Neutrophil (primary cell): Measurements from ENCODE around the gene ARID1A.

ENCODE experiments used
- H3K27ac ChIP-seq: fragments of 200-600 bp; sonication (generic); 2 replicates; pipeline ENCODE4 v1.5.1; 2016; ENCODE audit warnings: mild to moderate bottlenecking, moderate library complexity
- H3K27me3 ChIP-seq: fragments of 200-600 bp; sonication (generic); 2 replicates; pipeline ENCODE4 v1.6.0; 2016; ENCODE audit warnings: mild to moderate bottlenecking
- H3K36me3 ChIP-seq: fragments of 200-600 bp; sonication (generic); 2 replicates; pipeline ENCODE4 v1.5.1; 2017
- H3K4me1 ChIP-seq, 2 experiments: fragments of 200-600 bp in 1 of 2; sonication (generic) in 1 of 2; 1 replicate in 1 of 2; 2 replicates in 1 of 2; pipeline versions ENCODE4 v1.5.1 to v1.6.1; 2013 to 2016; ENCODE audit warnings: low read depth in 1 of 2, low read length in 1 of 2, mild to moderate bottlenecking in 1 of 2, moderate library complexity in 1 of 2; ENCODE audit not compliant: control insufficient read depth in 1 of 2, insufficient read depth in 1 of 2
- H3K4me3 ChIP-seq, 2 experiments: fragments of 200-600 bp in 1 of 2; sonication (generic) in 1 of 2; 1 replicate in 1 of 2; 2 replicates in 1 of 2; pipeline ENCODE4 v1.5.1; 2013 to 2016; ENCODE audit warnings: low read depth in 1 of 2, low read length in 1 of 2, mild to moderate bottlenecking in 1 of 2, moderate library complexity in 1 of 2
- H3K9me3 ChIP-seq: fragments of 200-600 bp; sonication (generic); 2 replicates; pipeline ENCODE4 v1.5.1; 2016
- TF ChIP-seq, protein P1 (sequence below): fragments of 200-600 bp; sonication (generic); IDR thresholded peaks from 2 replicates; pipeline ENCODE4 v1.5.1; 2016; ENCODE audit warnings: antibody characterized with exemption

The ARID1A gene

DNA sequence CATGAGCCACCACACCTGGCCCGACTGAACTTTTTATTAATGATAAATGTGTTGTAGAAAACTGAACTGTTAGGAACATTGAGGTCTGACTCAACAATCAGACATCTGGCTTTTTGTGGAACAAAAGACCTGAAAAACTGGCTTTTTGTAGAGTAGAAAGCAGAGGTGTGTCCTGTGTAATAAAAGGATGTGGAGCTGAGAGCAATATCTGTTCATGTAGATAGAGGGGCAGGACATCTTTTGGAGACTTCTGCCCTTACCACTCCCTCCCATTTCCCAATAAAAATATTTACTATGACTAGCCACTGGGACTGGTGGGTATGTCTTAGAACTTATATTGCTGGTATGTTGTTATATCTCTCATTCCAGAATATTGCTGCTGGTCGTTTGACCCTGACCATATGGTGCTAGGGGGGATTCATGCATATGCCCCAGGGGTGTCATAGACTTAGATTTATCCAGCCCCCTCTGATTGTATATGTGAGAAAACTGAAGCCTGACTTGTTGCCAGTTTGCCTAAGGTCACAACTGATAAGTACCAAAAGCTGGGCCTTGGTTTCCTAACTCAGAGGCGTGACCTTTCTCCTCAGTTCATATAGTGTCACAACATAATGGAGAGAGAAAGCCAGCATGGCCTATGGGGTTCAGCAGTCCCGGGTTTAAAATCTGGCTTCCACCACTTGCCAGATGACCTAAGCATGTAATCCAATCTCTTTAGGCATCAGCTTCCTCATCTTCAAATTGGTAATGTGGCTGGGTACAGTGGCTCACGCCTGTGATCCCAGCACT is 58.5 kb downstream of the ARID1A start:
- H3K27ac ChIP-seq: peak overlapping the region; percentile 44
- H3K27me3 ChIP-seq: no peaks in the 10 kb centered on the region
- no peaks in the 10 kb centered on the region for H3K9me3 ChIP-seq
- H3K4me1 ChIP-seq: no peaks in the 10 kb centered on the region
- no peak overlapping the region for H3K4me3 ChIP-seq
- peaks cover 50% of the 10 kb centered on the region for H3K36me3 ChIP-seq
- TF ChIP-seq, protein P1, sequence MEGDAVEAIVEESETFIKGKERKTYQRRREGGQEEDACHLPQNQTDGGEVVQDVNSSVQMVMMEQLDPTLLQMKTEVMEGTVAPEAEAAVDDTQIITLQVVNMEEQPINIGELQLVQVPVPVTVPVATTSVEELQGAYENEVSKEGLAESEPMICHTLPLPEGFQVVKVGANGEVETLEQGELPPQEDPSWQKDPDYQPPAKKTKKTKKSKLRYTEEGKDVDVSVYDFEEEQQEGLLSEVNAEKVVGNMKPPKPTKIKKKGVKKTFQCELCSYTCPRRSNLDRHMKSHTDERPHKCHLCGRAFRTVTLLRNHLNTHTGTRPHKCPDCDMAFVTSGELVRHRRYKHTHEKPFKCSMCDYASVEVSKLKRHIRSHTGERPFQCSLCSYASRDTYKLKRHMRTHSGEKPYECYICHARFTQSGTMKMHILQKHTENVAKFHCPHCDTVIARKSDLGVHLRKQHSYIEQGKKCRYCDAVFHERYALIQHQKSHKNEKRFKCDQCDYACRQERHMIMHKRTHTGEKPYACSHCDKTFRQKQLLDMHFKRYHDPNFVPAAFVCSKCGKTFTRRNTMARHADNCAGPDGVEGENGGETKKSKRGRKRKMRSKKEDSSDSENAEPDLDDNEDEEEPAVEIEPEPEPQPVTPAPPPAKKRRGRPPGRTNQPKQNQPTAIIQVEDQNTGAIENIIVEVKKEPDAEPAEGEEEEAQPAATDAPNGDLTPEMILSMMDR: no peak

DNA sequence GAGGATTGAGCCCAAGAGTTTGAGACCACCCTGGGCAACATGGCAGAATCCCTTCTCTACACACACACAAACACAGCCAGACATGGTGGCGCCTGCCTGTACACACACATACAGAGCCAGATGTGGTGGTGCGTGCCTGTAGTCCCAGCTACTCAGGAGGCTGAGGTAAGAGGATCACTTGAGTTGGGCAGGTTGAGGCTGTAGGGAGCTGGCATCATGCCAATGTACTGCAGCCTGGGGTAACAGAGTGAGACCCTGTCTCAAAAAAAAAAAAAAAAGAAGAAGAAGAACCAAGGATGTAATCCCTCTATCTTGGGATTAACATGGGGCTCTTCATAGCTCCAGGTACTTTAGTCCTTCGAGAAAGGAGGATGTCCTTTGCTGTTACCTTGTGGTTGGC is 62.5 kb downstream of the ARID1A start:
- TF ChIP-seq, protein P1: no peak

DNA sequence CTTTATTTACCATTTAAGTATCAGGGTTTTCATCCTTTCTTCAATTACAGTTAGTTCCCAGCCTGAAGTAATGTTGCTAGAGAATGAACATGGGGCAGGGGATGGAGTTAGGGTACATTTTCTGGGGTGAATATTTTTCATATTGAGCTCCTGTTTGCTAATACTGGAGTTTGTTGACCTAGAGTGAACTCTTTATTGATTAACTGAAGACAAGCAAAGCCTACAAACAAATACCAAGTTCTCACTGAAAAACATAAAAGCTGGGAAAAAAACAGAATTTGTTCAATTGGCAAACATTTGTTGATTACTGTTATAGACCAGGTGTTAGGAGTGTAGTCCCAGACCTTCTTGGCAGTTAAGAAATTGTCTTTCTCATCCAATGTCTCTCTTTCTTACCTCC is 63.7 kb downstream of the ARID1A start:
- peaks cover 62% of the 10 kb centered on the region for H3K36me3 ChIP-seq
- TF ChIP-seq, protein P1: no peak
- no peaks in the 10 kb centered on the region for H3K4me1 ChIP-seq
- H3K27ac ChIP-seq: peak overlapping the region; percentile 33
- no peaks in the 10 kb centered on the region for H3K27me3 ChIP-seq
- H3K4me3 ChIP-seq: no peak overlapping the region
- no peaks in the 10 kb centered on the region for H3K9me3 ChIP-seq

More for the DNA sequence above, 62.5 kb downstream of the ARID1A start:
- no peak overlapping the region for H3K4me3 ChIP-seq
- H3K36me3 ChIP-seq: peaks cover 60% of the 10 kb centered on the region
- no peaks in the 10 kb centered on the region for H3K4me1 ChIP-seq
- peak overlapping the region; percentile 33 for H3K27ac ChIP-seq
- no peaks in the 10 kb centered on the region for H3K27me3 ChIP-seq
- no peaks in the 10 kb centered on the region for H3K9me3 ChIP-seq

- Histone ChIP-seq H3K27me3 (no peaks in the 10 kb centered on the region), H3K4me3 (no peak overlapping the region), H3K36me3 (peaks cover 75% of the 10 kb centered on the region), H3K4me1 (no peaks in the 10 kb centered on the region), H3K27ac (no peak overlapping the region), H3K9me3 (no peaks in the 10 kb centered on the region)
- TF ChIP-seq, protein P1: no peak
Measured at GRCh38 chr1:26761217-26761616, 65.4 kb downstream of the ARID1A start.

GRCh38 chr1:26767714-26768113 is 71.9 kb downstream of the ARID1A start:
- Histone ChIP-seq H3K36me3 (peaks cover 99% of the 10 kb centered on the region), H3K4me3 (no peak overlapping the region), H3K27ac (peak overlapping the region; percentile 8), H3K27me3 (no peaks in the 10 kb centered on the region), H3K9me3 (no peaks in the 10 kb centered on the region), H3K4me1 (no peaks in the 10 kb centered on the region)
- TF ChIP-seq, protein P1: no peak
